IMR-90 (cell line): ENCODE measurements around the gene NUFIP1. TPM values are rescaled to one million over a fixed set of nuclear protein-coding genes. Genes with fewer than 3 reads are reported as not detected.

Experiments used
- ATAC-seq: fragments of 200-7000 bp; cut with Tn5 transposase; 2 replicates; pipeline ENCODE4 v1.9.1; 2020; ENCODE audit warnings: low read depth, mild to moderate bottlenecking, moderate library complexity
- BruUV-seq: library from RNA; stranded (reverse); fragments of 400-500 nt; replicated peaks from 2 replicates; lab custom pipeline; 2021; lab: Mats Ljungman, UMichigan
- CTCF ChIA-PET: fragments of 300-600 bp; formaldehyde crosslinking; extraction: SDS; loops from one replicate; lab custom pipeline; 2021; ENCODE audit warnings: antibody characterized with exemption; lab: Yijun Ruan, JAX
- POLR2A ChIA-PET: fragments of 300-600 bp; sonication (Branson Sonifier 250); formaldehyde crosslinking; loops from one replicate; lab custom pipeline; 2022; ENCODE audit warnings: antibody characterized with exemption; ENCODE audit not compliant: unreplicated experiment; lab: Charles Lee
- DNase-seq: peaks from one replicate; pipeline ENCODE4 v3.0.0; 2013
- H2AFZ ChIP-seq: replicated peaks from 2 replicates; pipeline ENCODE3; 2013; ENCODE audit warnings: low read length, mild to moderate bottlenecking; ENCODE audit not compliant: poor library complexity
- H2AK5ac ChIP-seq: 2 replicates; pipeline ENCODE4 v1.6.1; 2013; ENCODE audit warnings: low read depth, low read length, inconsistent platforms
- H2AK9ac ChIP-seq: replicated peaks from 2 replicates; pipeline ENCODE3; 2013; ENCODE audit warnings: mild to moderate bottlenecking, low read depth, low read length, moderate library complexity; ENCODE audit not compliant: poor library complexity
- H2BK120ac ChIP-seq: 2 replicates; pipeline ENCODE4 v1.6.1; 2013; ENCODE audit warnings: low read depth, low read length, inconsistent platforms
- H2BK15ac ChIP-seq: 3 replicates; pipeline ENCODE4 v1.6.1; 2013; ENCODE audit warnings: low read depth, low read length, inconsistent platforms
- H2BK20ac ChIP-seq: 2 replicates; pipeline ENCODE4 v1.6.1; 2013; ENCODE audit warnings: low read depth, mild to moderate bottlenecking, inconsistent platforms, low read length, moderate library complexity
- H2BK5ac ChIP-seq: 2 replicates; pipeline ENCODE4 v1.6.1; 2013; ENCODE audit warnings: mild to moderate bottlenecking, low read depth, low read length, inconsistent platforms; ENCODE audit not compliant: poor library complexity, severe bottlenecking
- H3K14ac ChIP-seq: replicated peaks from 2 replicates; pipeline ENCODE4 v1.6.1; 2013; ENCODE audit warnings: low read depth, low read length, inconsistent platforms
- H3K18ac ChIP-seq: 2 replicates; pipeline ENCODE4 v1.6.1; 2013; ENCODE audit warnings: low read depth, low read length, control low read depth
- H3K23ac ChIP-seq: 2 replicates; pipeline ENCODE4 v1.6.1; 2013; ENCODE audit warnings: low read depth, low read length, inconsistent platforms
- H3K27ac ChIP-seq: 2 replicates; pipeline ENCODE4 v1.5.1; 2013; ENCODE audit warnings: mild to moderate bottlenecking, control low read depth, low read length; ENCODE audit not compliant: insufficient read depth
- H3K27me3 ChIP-seq: 2 replicates; pipeline ENCODE4 v1.6.1; 2013; ENCODE audit warnings: low read length; ENCODE audit not compliant: control insufficient read depth, insufficient read depth
- H3K36me3 ChIP-seq: 2 replicates; pipeline ENCODE4 v1.6.1; 2013; ENCODE audit warnings: low read length, mixed read lengths; ENCODE audit not compliant: control insufficient read depth, insufficient read depth
- H3K4ac ChIP-seq: 2 replicates; pipeline ENCODE4 v1.6.1; 2013; ENCODE audit warnings: low read depth, low read length, inconsistent platforms
- H3K4me1 ChIP-seq: 2 replicates; pipeline ENCODE4 v1.6.1; 2013; ENCODE audit warnings: low read length, mixed read lengths; ENCODE audit not compliant: control insufficient read depth, insufficient read depth
- H3K4me2 ChIP-seq: 2 replicates; pipeline ENCODE4 v1.6.1; 2013; ENCODE audit warnings: low read depth, mild to moderate bottlenecking, control low read depth, low read length, moderate library complexity
- H3K4me3 ChIP-seq: 2 replicates; pipeline ENCODE4 v1.5.1; 2013; ENCODE audit warnings: low read depth, mild to moderate bottlenecking, control low read depth, low read length, moderate library complexity; ENCODE audit not compliant: insufficient read depth
- H3K56ac ChIP-seq: 2 replicates; pipeline ENCODE4 v1.6.1; 2013; ENCODE audit warnings: low read length, inconsistent platforms; ENCODE audit not compliant: insufficient read depth; ENCODE audit errors: extremely low read depth
- H3K79me1 ChIP-seq, 2 experiments: 2 replicates each; pipeline ENCODE4 v1.6.1; 2013; ENCODE audit warnings: low read length in 2 of 2, inconsistent platforms in 1 of 2, low read depth in 1 of 2
- H3K9ac ChIP-seq: 2 replicates; pipeline ENCODE4 v1.6.1; 2013; ENCODE audit warnings: low read depth, low read length, control low read depth
- H3K9me1 ChIP-seq: 2 replicates; pipeline ENCODE4 v1.6.1; 2013; ENCODE audit warnings: low read length, inconsistent platforms; ENCODE audit not compliant: insufficient read depth
- H3K9me3 ChIP-seq: 2 replicates; pipeline ENCODE4 v1.6.1; 2013; ENCODE audit warnings: low read length; ENCODE audit not compliant: control insufficient read depth, insufficient read depth
- H4K20me1 ChIP-seq: 2 replicates; pipeline ENCODE4 v1.6.1; 2013; ENCODE audit warnings: low read length, inconsistent platforms; ENCODE audit not compliant: insufficient read depth
- H4K5ac ChIP-seq: 2 replicates; pipeline ENCODE4 v1.6.1; 2013; ENCODE audit warnings: mild to moderate bottlenecking, low read depth, low read length, control low read depth
- H4K8ac ChIP-seq, 2 experiments: 2 replicates each; pipeline ENCODE4 v1.6.1; 2013; ENCODE audit warnings: low read depth in 2 of 2, low read length in 2 of 2, control low read depth in 1 of 2, inconsistent platforms in 1 of 2
- H4K91ac ChIP-seq: 2 replicates; pipeline ENCODE4 v1.6.1; 2013; ENCODE audit warnings: low read depth, low read length, inconsistent platforms; ENCODE audit not compliant: insufficient read depth
- MAZ ChIP-seq: IDR thresholded peaks from 2 replicates; pipeline ENCODE4 v1.6.1; 2012; ENCODE audit warnings: low read depth, mild to moderate bottlenecking, low read length, improper control_type of control experiment, moderate library complexity, borderline replicate concordance
- MXI1 ChIP-seq: IDR thresholded peaks from 2 replicates; pipeline ENCODE4 v1.6.1; 2012; ENCODE audit warnings: low read depth, mild to moderate bottlenecking, low read length, moderate library complexity, borderline replicate concordance
- POLR2A ChIP-seq: IDR thresholded peaks from 2 replicates; pipeline ENCODE4 v1.6.1; 2012; ENCODE audit warnings: mild to moderate bottlenecking, low read depth, low read length
- SMC3 ChIP-seq: fragments of 150-350 bp; IDR thresholded peaks from 2 replicates; pipeline ENCODE4 v1.6.1; 2016; ENCODE audit warnings: low read depth, mild to moderate bottlenecking, antibody characterized with exemption, low read length, moderate library complexity
- WGBS, 2 experiments: methylation state at CpG; one replicate each; pipeline versions ENCODE4 v1.1.5 to v1.1.7; 2013; ENCODE audit warnings: missing lambda C conversion rate in 2 of 2; ENCODE audit not compliant: insufficient read length in 1 of 2; ENCODE audit errors: extremely low coverage in 2 of 2; 5-methylcytosine and 5-hydroxymethylcytosine counted together
- dilution Hi-C: fragments of 300-500 bp; cut with HindIII; formaldehyde crosslinking; loops from one replicate; pipeline ENCODE4 v1.14.3; 2018; ENCODE audit warnings: low sequenced_read_pairs; ENCODE audit not compliant: unreplicated experiment
- in situ Hi-C: fragments of 300-500 bp; cut with MboI; formaldehyde crosslinking; loops from 3 replicates; pipeline ENCODE4 v1.14.3; 2019; ENCODE audit warnings: low sequenced_read_pairs, inconsistent platforms, mixed read lengths
- intact Hi-C: fragments of 100-400 bp; cut with micrococcal nuclease; formaldehyde crosslinking; loops from 2 replicates; pipeline ENCODE4 v1.10.0; 2022
- polyA plus RNA-seq, 3 experiments: library from polyadenylated mRNA; depleted of rRNA; stranded (reverse); fragments of >200 nt; gene quantifications; 2 replicates each; pipeline ENCODE4 v1.2.3, GENCODE V29; 2012; ENCODE audit warnings: low replicate concordance in 1 of 3
- total RNA-seq: library from RNA; depleted of rRNA; stranded (reverse); fragments of >200 nt; gene quantifications from 2 replicates; pipeline ENCODE4 v1.2.3, GENCODE V29; 2012
- TF ChIP-seq, protein P1 (sequence below): fragments of 150-350 bp; IDR thresholded peaks from 2 replicates; pipeline ENCODE4 v1.6.1; 2016; ENCODE audit warnings: low read depth, mild to moderate bottlenecking, low read length, moderate library complexity, borderline replicate concordance
- TF ChIP-seq, protein P2 (sequence below): fragments of 150-350 bp; IDR thresholded peaks from 2 replicates; pipeline ENCODE4 v1.6.1; 2017; ENCODE audit warnings: mild to moderate bottlenecking, antibody characterized with exemption, low read length, low read depth

The NUFIP1 gene
- total and polyA plus RNA-seq, 2 of the 4 experiments (the other 2 are of a cell fraction): 1.4 to 2.3 TPM

DNA sequence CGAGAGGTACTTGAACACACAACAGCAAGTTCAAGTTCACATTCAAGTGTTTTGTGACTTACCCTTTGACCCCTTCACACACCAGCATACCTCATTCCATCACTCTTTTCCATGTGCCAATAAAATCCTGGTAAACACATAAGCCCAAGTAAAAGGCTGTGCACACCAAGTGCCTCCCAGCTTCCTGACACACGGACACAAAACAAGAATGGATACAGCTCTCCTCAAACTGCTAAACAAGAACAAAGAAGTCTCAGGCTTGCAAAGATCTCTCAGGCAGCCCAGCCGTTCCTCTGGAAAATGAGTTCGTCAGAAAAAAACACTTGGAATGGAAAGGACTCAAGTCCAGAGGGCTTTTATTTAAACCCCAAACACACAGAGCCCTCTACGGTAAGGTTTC, 83.7 kb downstream of the NUFIP1 start:
- WGBS, 2 experiments: 60% methylated on average over 1 of the region's 5 CpGs; no CpG with 5 or more reads in 1 of the 2 experiments

More for the DNA sequence above, 83.7 kb downstream of the NUFIP1 start:
- DNase-seq (no peak), ATAC-seq (no peak)
- CTCF ChIA-PET: no interaction called here
- peak overlapping the region; percentile 5; the same call in 1 of the 2 replicates for H4K5ac ChIP-seq
- peak overlapping the region; percentile 48 for H4K91ac ChIP-seq
- no peak overlapping the region for H2BK5ac ChIP-seq
- H2BK120ac ChIP-seq: peak overlapping the region; percentile 66
- POLR2A ChIA-PET: interaction anchor here (1.1 kb wide), 1 partner anchor 12 kb away, joined by 6 read pairs; no protein-coding TSS in a partner anchor
- no peak for TF ChIP-seq MAZ
- TF ChIP-seq, protein P1, sequence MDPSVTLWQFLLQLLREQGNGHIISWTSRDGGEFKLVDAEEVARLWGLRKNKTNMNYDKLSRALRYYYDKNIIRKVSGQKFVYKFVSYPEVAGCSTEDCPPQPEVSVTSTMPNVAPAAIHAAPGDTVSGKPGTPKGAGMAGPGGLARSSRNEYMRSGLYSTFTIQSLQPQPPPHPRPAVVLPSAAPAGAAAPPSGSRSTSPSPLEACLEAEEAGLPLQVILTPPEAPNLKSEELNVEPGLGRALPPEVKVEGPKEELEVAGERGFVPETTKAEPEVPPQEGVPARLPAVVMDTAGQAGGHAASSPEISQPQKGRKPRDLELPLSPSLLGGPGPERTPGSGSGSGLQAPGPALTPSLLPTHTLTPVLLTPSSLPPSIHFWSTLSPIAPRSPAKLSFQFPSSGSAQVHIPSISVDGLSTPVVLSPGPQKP: no peak
- no peak for TF ChIP-seq MXI1
- TF ChIP-seq, protein P2, sequence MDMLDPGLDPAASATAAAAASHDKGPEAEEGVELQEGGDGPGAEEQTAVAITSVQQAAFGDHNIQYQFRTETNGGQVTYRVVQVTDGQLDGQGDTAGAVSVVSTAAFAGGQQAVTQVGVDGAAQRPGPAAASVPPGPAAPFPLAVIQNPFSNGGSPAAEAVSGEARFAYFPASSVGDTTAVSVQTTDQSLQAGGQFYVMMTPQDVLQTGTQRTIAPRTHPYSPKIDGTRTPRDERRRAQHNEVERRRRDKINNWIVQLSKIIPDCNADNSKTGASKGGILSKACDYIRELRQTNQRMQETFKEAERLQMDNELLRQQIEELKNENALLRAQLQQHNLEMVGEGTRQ: no peak
- no peak for TF ChIP-seq SMC3
- TF ChIP-seq POLR2A: no peak
- peak overlapping the region in 1 of 2 experiments; percentile 72; a peak in 1 of 4 replicates for H4K8ac ChIP-seq
- H2AFZ ChIP-seq: peak overlapping the region; percentile 36
- no peak overlapping the region for H3K56ac ChIP-seq
- no peak overlapping the region for H3K9ac ChIP-seq
- H3K4me3 ChIP-seq: no peak overlapping the region
- no peaks in the 10 kb centered on the region; the same call in 1 of the 2 replicates for H4K20me1 ChIP-seq
- dilution Hi-C loops (no loop called here), intact Hi-C loops (no loop called here), in situ Hi-C loops (no loop called here)
- no peaks in the 10 kb centered on the region for H3K79me1 ChIP-seq
- no peak overlapping the region for H2AK9ac ChIP-seq
- peak overlapping the region; percentile 28; the same call in 1 of the 2 replicates for H3K23ac ChIP-seq
- H2BK20ac ChIP-seq: peak overlapping the region; percentile 43
- no peaks in the 10 kb centered on the region for H3K27me3 ChIP-seq
- H3K18ac ChIP-seq: peak overlapping the region; percentile 37
- H2AK5ac ChIP-seq: peak overlapping the region; percentile 62; the same call in 1 of the 2 replicates
- H3K14ac ChIP-seq: peak overlapping the region; percentile 18
- H3K4me1 ChIP-seq: peaks cover 27% of the 10 kb centered on the region
- H3K36me3 ChIP-seq: no peaks in the 10 kb centered on the region
- H3K27ac ChIP-seq: peak overlapping the region; percentile 14; the same call in 1 of the 2 replicates
- BruUV-seq: no TSS peak
- peak overlapping the region; percentile 17; the same call in 1 of the 3 replicates for H2BK15ac ChIP-seq
- H3K9me1 ChIP-seq: peaks cover 15% of the 10 kb centered on the region
- H3K4ac ChIP-seq: peak overlapping the region; percentile 64
- H3K4me2 ChIP-seq: no peak overlapping the region
- H3K9me3 ChIP-seq: no peaks in the 10 kb centered on the region
